ENCODE measurements around the gene DNAH17. TPM values are rescaled to one million over a fixed set of nuclear protein-coding genes. Genes with fewer than 3 reads are reported as not detected.

Gene DNAH17
- total RNA-seq, 1 experiment from 2014 or later: 0.18 TPM

- no peak for ATAC-seq
- intact Hi-C loops (cut with micrococcal nuclease; ENCODE audit: unreplicated experiment): no loop called here
- ChIA-PET POLR2A (no interaction called here), CTCF (no interaction called here)
- no TSS peak for BruUV-seq (replicated peaks)
- no peaks in the 10 kb centered on the region for H3K9me3 ChIP-seq (ENCODE audit: control insufficient read depth, insufficient read depth, low read depth, low read length)
- no peaks in the 10 kb centered on the region for H3K4me1 ChIP-seq (ENCODE audit: control insufficient read depth, insufficient read depth, low read length)
- no peak for DNase-seq (ENCODE audit: low read depth, low spot score)
- TF ChIP-seq POLR2AphosphoS5 (IDR thresholded peaks at IDR 0.05; ENCODE audit: low read depth, low read length) (no peak), REST (IDR thresholded peaks at IDR 0.05; ENCODE audit: insufficient read depth in 1 of 2, low read depth in 2 of 2, low read length in 1 of 2) (no peak), TCF7L2 (IDR thresholded peaks at IDR 0.05; ENCODE audit: low read depth, low read length) (no peak), SIN3A (IDR thresholded peaks at IDR 0.05; ENCODE audit: borderline replicate concordance, insufficient read depth, low read depth, low read length) (no peak), CTCF (IDR thresholded peaks at IDR 0.05) (no peak)
- no peak overlapping the region for H3K4me3 ChIP-seq (ENCODE audit: low read depth in 2 of 2, low read length in 2 of 2)
- no peaks in the 10 kb centered on the region for H3K36me3 ChIP-seq (ENCODE audit: control insufficient read depth, insufficient read depth, low read length)
- in situ Hi-C loops (cut with HindIII; ENCODE audit: low pct_unique_long_range_greater_than_20kb, low sequenced_read_pairs): no loop called here
- H3K27ac ChIP-seq (ENCODE audit: low read length): no peak overlapping the region
- no peaks in the 10 kb centered on the region for H3K27me3 ChIP-seq (ENCODE audit: control insufficient read depth, insufficient read depth, low read length)
Measured at GRCh38 chr17:78575340-78575739, 1.9 kb downstream of the DNAH17 start.

GRCh38 chr17:78573955-78574354, 3.2 kb downstream of the DNAH17 start:
- no TSS peak for BruUV-seq (replicated peaks)
- Histone ChIP-seq H3K9me3 (ENCODE audit: control insufficient read depth, insufficient read depth, low read depth, low read length) (no peaks in the 10 kb centered on the region), H3K4me1 (ENCODE audit: control insufficient read depth, insufficient read depth, low read length) (no peaks in the 10 kb centered on the region), H3K27ac (ENCODE audit: low read length) (no peak overlapping the region), H3K36me3 (ENCODE audit: control insufficient read depth, insufficient read depth, low read length) (no peaks in the 10 kb centered on the region), H3K27me3 (ENCODE audit: control insufficient read depth, insufficient read depth, low read length) (no peaks in the 10 kb centered on the region), H3K4me3 (ENCODE audit: low read depth in 2 of 2, low read length in 2 of 2) (no peak overlapping the region)
- TF ChIP-seq TCF7L2 (IDR thresholded peaks at IDR 0.05; ENCODE audit: low read depth, low read length): no peak
- TF ChIP-seq SIN3A (IDR thresholded peaks at IDR 0.05; ENCODE audit: borderline replicate concordance, insufficient read depth, low read depth, low read length): no peak
- TF ChIP-seq POLR2AphosphoS5 (IDR thresholded peaks at IDR 0.05; ENCODE audit: low read depth, low read length): no peak
- no peak for TF ChIP-seq REST (IDR thresholded peaks at IDR 0.05; ENCODE audit: insufficient read depth in 1 of 2, low read depth in 2 of 2, low read length in 1 of 2)
- no peak for TF ChIP-seq CTCF (IDR thresholded peaks at IDR 0.05)
- in situ Hi-C loops (cut with HindIII; ENCODE audit: low pct_unique_long_range_greater_than_20kb, low sequenced_read_pairs) (no loop called here), intact Hi-C loops (cut with micrococcal nuclease; ENCODE audit: unreplicated experiment) (no loop called here)
- ChIA-PET POLR2A (no interaction called here), CTCF (interaction anchor here (0.6 kb wide), 1 partner anchor 22 kb away, joined by 3 read pairs; no protein-coding TSS in a partner anchor)
- DNase-seq (ENCODE audit: low read depth, low spot score) (no peak), ATAC-seq (peak; percentile 65)
